Vagina (tissue), 2 donors: ENCODE data around the gene GLE1.
"Not testable (repeated sequence)": the region's sequence is repeated elsewhere in the genome, so short reads cannot be mapped to it uniquely, and the experiment has no call there.

ENCODE experiments used
- POLR2A ChIP-seq, 2 donors: fragments of 450-650 bp; IDR thresholded peaks; one replicate each; pipeline ENCODE4 v1.6.1; 2017; ENCODE audit warnings: antibody characterized with exemption in 2 of 2, mild to moderate bottlenecking in 2 of 2, moderate library complexity in 2 of 2
- POLR2AphosphoS5 ChIP-seq, 2 donors: sonication (generic); formaldehyde crosslinking; IDR thresholded peaks; one replicate each; pipeline ENCODE4 v1.9.0; 2017; ENCODE audit warnings: antibody characterized with exemption in 2 of 2, mild to moderate bottlenecking in 2 of 2, low read depth in 1 of 2; ENCODE audit not compliant: insufficient read depth in 1 of 2
- TF ChIP-seq, protein P1 (sequence below), 3 experiments: fragments of 450-650 bp in 2 of 3; fragments of 200-600 bp in 1 of 3; sonication (generic) in 1 of 3; IDR thresholded peaks; one replicate each; pipeline ENCODE4 v1.5.1; 2017 to 2019; ENCODE audit warnings: antibody characterized with exemption in 3 of 3, mild to moderate bottlenecking in 2 of 3, moderate library complexity in 2 of 3

DNA sequence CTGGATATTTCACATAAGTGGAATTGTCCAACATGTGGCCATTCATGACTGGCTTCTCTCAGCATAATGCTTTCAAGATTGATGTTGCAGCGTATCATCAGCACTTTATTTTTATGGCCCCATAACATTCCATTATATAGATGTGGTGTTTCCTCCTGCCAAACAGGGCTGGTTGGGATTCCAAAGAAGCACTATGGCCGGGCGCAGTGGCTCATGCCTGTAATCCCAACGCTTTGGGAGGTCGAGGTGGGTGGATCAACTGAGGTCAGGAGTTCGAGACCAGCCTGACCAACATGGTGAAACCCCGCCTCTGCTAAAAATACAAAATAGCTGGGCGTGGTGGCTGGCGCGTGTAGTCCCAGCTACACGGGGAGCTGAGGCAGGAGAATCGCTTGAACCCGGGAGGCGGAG is 1.1 kb upstream of the GLE1 start:
- TF ChIP-seq POLR2A (IDR thresholded peaks at IDR 0.05); POLR2AphosphoS5 (IDR thresholded peaks at IDR 0.05; ENCODE audit: insufficient read depth in 1 of 2, low read depth in 1 of 2): not testable (repeated sequence)
- TF ChIP-seq, protein P1, sequence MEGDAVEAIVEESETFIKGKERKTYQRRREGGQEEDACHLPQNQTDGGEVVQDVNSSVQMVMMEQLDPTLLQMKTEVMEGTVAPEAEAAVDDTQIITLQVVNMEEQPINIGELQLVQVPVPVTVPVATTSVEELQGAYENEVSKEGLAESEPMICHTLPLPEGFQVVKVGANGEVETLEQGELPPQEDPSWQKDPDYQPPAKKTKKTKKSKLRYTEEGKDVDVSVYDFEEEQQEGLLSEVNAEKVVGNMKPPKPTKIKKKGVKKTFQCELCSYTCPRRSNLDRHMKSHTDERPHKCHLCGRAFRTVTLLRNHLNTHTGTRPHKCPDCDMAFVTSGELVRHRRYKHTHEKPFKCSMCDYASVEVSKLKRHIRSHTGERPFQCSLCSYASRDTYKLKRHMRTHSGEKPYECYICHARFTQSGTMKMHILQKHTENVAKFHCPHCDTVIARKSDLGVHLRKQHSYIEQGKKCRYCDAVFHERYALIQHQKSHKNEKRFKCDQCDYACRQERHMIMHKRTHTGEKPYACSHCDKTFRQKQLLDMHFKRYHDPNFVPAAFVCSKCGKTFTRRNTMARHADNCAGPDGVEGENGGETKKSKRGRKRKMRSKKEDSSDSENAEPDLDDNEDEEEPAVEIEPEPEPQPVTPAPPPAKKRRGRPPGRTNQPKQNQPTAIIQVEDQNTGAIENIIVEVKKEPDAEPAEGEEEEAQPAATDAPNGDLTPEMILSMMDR (IDR thresholded peaks at IDR 0.05), result not testable (repeated sequence)
